ENCODE data around the gene PSMC3. TPM values are rescaled to one million over a fixed set of nuclear protein-coding genes. Genes with fewer than 3 reads are reported as not detected.
A peak's percentile ranks its signal among the peaks of the same experiment; 100 is the strongest.

PSMC3 gene
- total and polyA plus RNA-seq, 2 of the 13 experiments (the other 11 are each of a cell fraction or from before 2014, with no cell fraction given) = 75.8 to 214 TPM

- no peak for TF ChIP-seq SOX13 (IDR thresholded peaks at IDR 0.05)
- TF ChIP-seq SOX13 (CRISPR knock-in tag; conservative IDR thresholded peaks at IDR 0.05 in 1 of 2, IDR thresholded peaks at IDR 0.05 in 1 of 2) = no peak
These were observed 12.9 kb downstream of the PSMC3 start (continued) for GRCh38 chr11:47413351-47413750.

GRCh38 chr11:47411884-47412746 lies 14.1 kb downstream of the PSMC3 start:
- Histone ChIP-seq H3K9me3 (ENCODE audit: low read length) (no peaks in the 10 kb centered on the region), H3K79me2 (ENCODE audit: insufficient read depth, low read length) (peaks cover 9% of the 10 kb centered on the region), H3K27me3 (ENCODE audit: control insufficient read depth in 1 of 2, insufficient read depth in 2 of 2, low read length in 2 of 2) (no peaks in the 10 kb centered on the region; a peak in 1 of 5 replicates), H3K4me1 (ENCODE audit: insufficient read depth, low read length) (peaks cover 22% of the 10 kb centered on the region), H4K20me1 (ENCODE audit: insufficient read depth, low read length) (no peaks in the 10 kb centered on the region), H3K4me3 (replicated peaks in 1 of 3; ENCODE audit: insufficient read depth in 1 of 3, low read depth in 2 of 3, low read length in 3 of 3) (no peak overlapping the region), H2AFZ (ENCODE audit: low read length) (no peak overlapping the region), H3K36me3 (replicated peaks in 1 of 2; ENCODE audit: control insufficient read depth in 1 of 2, insufficient read depth in 2 of 2, low read length in 2 of 2) (peaks cover 0 to 8% of the 10 kb centered on the region in 2 experiments; a peak in 3 of 5 replicates), H3K9ac (ENCODE audit: insufficient read depth, low read depth, low read length) (no peak overlapping the region), H3K4me2 (ENCODE audit: low read depth, low read length) (no peak overlapping the region), H3K27ac (ENCODE audit: extremely low read length, insufficient read depth, low read length) (no peak overlapping the region)
- BruUV-seq (replicated peaks) = no TSS peak
- 88% methylated on average over 3 of the region's 12 CpGs for WGBS (ENCODE audit: low lambda C conversion rate)
- POLR2A ChIA-PET = interaction anchor here (0.9 to 4.9 kb wide), 4 partner anchors 15 to 227 kb away, joined by 3 to 33 read pairs (median 7); partner anchors contain the start of genes PSMC3 and PTPMT1
- DNase-seq (ENCODE audit: low spot score) (no peak), FAIRE-seq (peak; percentile 21), ATAC-seq (peak; percentile 44)
- intact Hi-C loops (cut with micrococcal nuclease; ENCODE audit: unreplicated experiment) = no loop called here
- CTCF ChIA-PET (ENCODE audit: low intra/inter-chr PET ratio, low total read pairs) = no interaction called here
- in situ Hi-C loops (cut with HindIII; ENCODE audit: extremely low pct_ligation_motif_present, low pct_unique_long_range_greater_than_20kb) = no loop called here
- TF ChIP-seq ZNF616 (CRISPR knock-in tag; IDR thresholded peaks at IDR 0.05; ENCODE audit: low read depth) (no peak), CHD2 (IDR thresholded peaks at IDR 0.05; ENCODE audit: low read depth, low read length) (no peak), ZBTB7A (CRISPR knock-in tag; IDR thresholded peaks at IDR 0.05) (no peak), ZNF580 (CRISPR knock-in tag; IDR thresholded peaks at IDR 0.05; ENCODE audit: borderline replicate concordance, low read depth) (0 out of 2 replicates have a peak, but pooled peaks have one; percentile 39), DDIT3 (CRISPR knock-in tag; IDR thresholded peaks at IDR 0.05) (no peak), NONO (IDR thresholded peaks at IDR 0.05) (no peak), NONO (CRISPR knock-in tag; conservative IDR thresholded peaks at IDR 0.05) (0 out of 2 replicates have a peak, but pooled peaks have one; percentile 6), ZSCAN29 (CRISPR knock-in tag; conservative IDR thresholded peaks at IDR 0.05) (no peak), ZNF704 (CRISPR knock-in tag; IDR thresholded peaks at IDR 0.05; ENCODE audit: borderline replicate concordance) (no peak), IKZF5 (CRISPR knock-in tag; IDR thresholded peaks at IDR 0.05) (no peak), ZBTB10 (CRISPR knock-in tag; IDR thresholded peaks at IDR 0.05; ENCODE audit: borderline replicate concordance) (no peak)
